ENCODE results near the gene RAPGEF5. TPM values are rescaled to one million over a fixed set of nuclear protein-coding genes. Genes with fewer than 3 reads are reported as not detected.

Gene RAPGEF5
- total and polyA plus RNA-seq, 2 experiments from 2014 or later = 0.21 TPM; not detected in 1

DNA sequence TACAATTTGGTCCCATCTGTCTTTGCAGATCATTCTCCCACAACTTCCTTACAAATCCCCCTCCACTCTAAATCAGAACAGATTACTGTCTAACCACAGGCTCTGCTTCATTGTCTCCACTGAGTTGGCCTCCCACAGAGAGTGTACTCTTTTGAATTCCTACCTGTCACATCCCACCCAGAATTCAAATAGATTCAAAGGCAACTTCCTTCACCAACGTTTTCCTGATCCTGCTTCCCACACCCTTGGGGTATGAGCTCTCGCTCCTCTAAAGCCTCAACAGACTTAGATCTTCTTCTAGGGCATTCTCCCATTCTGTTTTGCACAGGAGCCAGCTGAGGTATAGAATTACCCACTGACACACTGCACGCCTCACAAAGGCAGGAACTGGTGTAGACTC, 213.5 kb downstream of the RAPGEF5 start:
- Histone ChIP-seq H3K4me3 (no peak overlapping the region), H3K4me1 (ENCODE audit: low read depth) (peaks cover 12% of the 10 kb centered on the region), H3K27me3 (no peaks in the 10 kb centered on the region), H3K36me3 (no peaks in the 10 kb centered on the region), H3K27ac (no peak overlapping the region), H3K9me3 (ENCODE audit: low read depth) (no peaks in the 10 kb centered on the region)
- no peak for DNase-seq (ENCODE audit: low read depth in 1 of 2, low spot score in 1 of 2)
- TF ChIP-seq, protein P1, sequence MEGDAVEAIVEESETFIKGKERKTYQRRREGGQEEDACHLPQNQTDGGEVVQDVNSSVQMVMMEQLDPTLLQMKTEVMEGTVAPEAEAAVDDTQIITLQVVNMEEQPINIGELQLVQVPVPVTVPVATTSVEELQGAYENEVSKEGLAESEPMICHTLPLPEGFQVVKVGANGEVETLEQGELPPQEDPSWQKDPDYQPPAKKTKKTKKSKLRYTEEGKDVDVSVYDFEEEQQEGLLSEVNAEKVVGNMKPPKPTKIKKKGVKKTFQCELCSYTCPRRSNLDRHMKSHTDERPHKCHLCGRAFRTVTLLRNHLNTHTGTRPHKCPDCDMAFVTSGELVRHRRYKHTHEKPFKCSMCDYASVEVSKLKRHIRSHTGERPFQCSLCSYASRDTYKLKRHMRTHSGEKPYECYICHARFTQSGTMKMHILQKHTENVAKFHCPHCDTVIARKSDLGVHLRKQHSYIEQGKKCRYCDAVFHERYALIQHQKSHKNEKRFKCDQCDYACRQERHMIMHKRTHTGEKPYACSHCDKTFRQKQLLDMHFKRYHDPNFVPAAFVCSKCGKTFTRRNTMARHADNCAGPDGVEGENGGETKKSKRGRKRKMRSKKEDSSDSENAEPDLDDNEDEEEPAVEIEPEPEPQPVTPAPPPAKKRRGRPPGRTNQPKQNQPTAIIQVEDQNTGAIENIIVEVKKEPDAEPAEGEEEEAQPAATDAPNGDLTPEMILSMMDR (IDR thresholded peaks at IDR 0.05; ENCODE audit: low read depth, low read length) = no peak

DNA sequence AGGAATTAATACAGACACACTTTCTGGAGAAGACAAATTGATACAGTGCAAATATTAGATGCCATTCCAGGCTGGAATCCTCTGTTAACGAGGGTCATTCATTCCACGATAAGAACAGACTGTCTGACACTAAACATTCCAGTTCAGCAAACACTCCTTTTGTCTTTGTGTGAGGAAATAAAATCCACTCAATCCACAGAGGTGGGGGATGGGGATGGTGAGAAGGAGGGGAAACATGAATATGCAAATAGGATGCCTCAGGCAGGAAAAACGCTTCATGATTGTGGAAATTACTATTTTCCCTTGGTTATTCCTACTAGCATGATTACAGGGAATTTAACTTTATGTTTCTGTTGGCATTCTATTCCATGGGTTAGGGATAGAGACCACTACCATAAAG, 214.4 kb downstream of the RAPGEF5 start:
- no peak overlapping the region for H3K27ac ChIP-seq
- no peaks in the 10 kb centered on the region for H3K36me3 ChIP-seq
- no peak overlapping the region for H3K4me3 ChIP-seq
- no peaks in the 10 kb centered on the region for H3K27me3 ChIP-seq
- TF ChIP-seq, protein P1 (IDR thresholded peaks at IDR 0.05; ENCODE audit: low read depth, low read length) = no peak
- H3K4me1 ChIP-seq (ENCODE audit: low read depth) = peaks cover 12% of the 10 kb centered on the region
- no peak for DNase-seq (ENCODE audit: low read depth in 1 of 2, low spot score in 1 of 2)
- no peaks in the 10 kb centered on the region for H3K9me3 ChIP-seq (ENCODE audit: low read depth)

DNA sequence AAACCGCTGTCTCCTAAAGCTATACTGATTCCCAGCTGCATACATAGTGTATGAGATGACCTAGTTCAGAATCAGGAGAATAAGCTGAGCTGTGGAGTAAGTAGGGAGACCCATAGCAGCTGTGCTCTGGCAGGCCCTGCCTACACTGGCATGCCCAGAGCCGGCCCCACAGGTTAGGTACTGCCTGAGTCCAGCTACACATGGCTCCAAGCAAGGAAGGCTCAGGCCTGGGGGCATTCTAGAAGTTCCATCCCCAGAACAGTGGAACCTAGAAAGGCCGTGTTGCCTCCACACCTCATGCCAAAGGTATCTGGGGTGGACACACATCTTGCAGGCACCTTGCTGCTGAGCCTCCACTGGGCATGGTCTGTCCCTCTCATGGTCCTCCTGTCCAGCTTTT, 215.6 kb downstream of the RAPGEF5 start:
- H3K4me1 ChIP-seq (ENCODE audit: low read depth) = peaks cover 12% of the 10 kb centered on the region
- no peak overlapping the region for H3K27ac ChIP-seq
- H3K9me3 ChIP-seq (ENCODE audit: low read depth) = no peaks in the 10 kb centered on the region
- no peaks in the 10 kb centered on the region for H3K27me3 ChIP-seq
- DNase-seq (ENCODE audit: low read depth in 1 of 2, low spot score in 1 of 2) = no peak
- TF ChIP-seq, protein P1 (IDR thresholded peaks at IDR 0.05; ENCODE audit: low read depth, low read length) = no peak
- no peak overlapping the region for H3K4me3 ChIP-seq
- H3K36me3 ChIP-seq = no peaks in the 10 kb centered on the region

DNA sequence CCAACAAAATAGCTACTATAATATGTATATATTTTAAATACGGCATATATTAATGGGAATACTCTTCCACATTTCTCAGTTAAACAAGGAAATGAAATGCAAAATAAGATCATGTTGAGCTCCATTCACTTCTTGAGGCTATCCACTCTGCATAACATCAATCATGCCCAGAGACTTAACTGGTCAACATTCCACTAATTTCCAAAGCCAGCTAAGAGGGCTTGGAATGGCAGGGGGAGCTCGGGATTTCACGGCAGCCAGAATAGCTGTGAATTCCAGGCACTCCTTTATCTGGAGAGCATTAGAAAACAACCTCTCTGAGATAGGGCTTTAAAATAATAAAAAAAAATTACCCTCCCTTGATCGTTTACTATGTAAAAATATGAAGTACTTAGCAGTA, 216.4 kb downstream of the RAPGEF5 start:
- H3K4me1 ChIP-seq (ENCODE audit: low read depth) = peaks cover 12% of the 10 kb centered on the region
- H3K9me3 ChIP-seq (ENCODE audit: low read depth) = no peaks in the 10 kb centered on the region
- no peak overlapping the region for H3K27ac ChIP-seq
- H3K36me3 ChIP-seq = no peaks in the 10 kb centered on the region
- peak in 1 of 2 donors; percentile 69 for DNase-seq (ENCODE audit: low read depth in 1 of 2, low spot score in 1 of 2)
- H3K4me3 ChIP-seq = no peak overlapping the region
- H3K27me3 ChIP-seq = no peaks in the 10 kb centered on the region
- TF ChIP-seq, protein P1 (IDR thresholded peaks at IDR 0.05; ENCODE audit: low read depth, low read length) = no peak

DNA sequence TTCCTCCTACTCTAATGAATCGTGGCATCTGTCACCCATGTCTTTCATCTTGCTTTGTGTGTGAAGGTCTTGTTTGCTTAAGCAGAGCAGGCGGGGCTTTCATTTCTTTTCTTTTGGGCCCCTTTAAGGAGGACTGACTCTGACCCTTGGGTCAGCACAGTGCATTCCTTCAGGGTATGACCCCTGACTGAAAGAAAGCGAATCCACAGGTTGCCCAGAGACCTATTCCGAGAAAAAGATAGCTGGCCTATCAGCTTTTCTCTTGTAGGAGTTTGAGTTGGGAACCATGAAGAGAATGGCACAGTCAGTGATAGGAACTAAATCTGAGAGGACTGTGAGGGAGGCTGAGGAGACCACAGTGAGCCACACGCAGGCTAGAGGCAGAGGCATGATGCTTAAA, 218.1 kb downstream of the RAPGEF5 start:
- H3K27me3 ChIP-seq = no peaks in the 10 kb centered on the region
- H3K9me3 ChIP-seq (ENCODE audit: low read depth) = no peaks in the 10 kb centered on the region
- no peak overlapping the region for H3K27ac ChIP-seq
- no peak for DNase-seq (ENCODE audit: low read depth in 1 of 2, low spot score in 1 of 2)
- H3K4me1 ChIP-seq (ENCODE audit: low read depth) = peaks cover 12% of the 10 kb centered on the region
- TF ChIP-seq, protein P1 (IDR thresholded peaks at IDR 0.05; ENCODE audit: low read depth, low read length) = no peak
- no peaks in the 10 kb centered on the region for H3K36me3 ChIP-seq
- no peak overlapping the region for H3K4me3 ChIP-seq

DNA sequence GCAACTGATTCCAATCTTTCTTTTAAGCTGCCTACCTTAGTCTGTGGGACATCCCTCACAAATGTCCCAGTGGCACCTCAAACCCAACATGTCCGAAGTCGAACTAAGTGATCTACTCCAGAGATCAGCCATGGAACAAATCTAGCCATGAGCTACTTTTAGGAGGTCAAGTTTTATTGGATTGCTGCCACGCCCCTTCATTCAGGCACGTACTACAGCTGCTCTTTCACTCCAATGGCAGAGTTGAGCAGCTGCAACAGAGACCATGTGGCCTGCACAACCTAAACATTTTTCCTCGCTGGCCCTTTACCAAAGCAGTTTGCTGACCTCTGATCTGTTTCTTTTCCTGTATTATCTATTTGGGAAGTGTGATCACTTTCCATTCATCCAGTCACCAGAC, 218.8 kb downstream of the RAPGEF5 start:
- no peak overlapping the region for H3K27ac ChIP-seq
- TF ChIP-seq, protein P1 (IDR thresholded peaks at IDR 0.05; ENCODE audit: low read depth, low read length) = no peak
- H3K36me3 ChIP-seq = no peaks in the 10 kb centered on the region
- H3K4me3 ChIP-seq = no peak overlapping the region
- DNase-seq (ENCODE audit: low read depth in 1 of 2, low spot score in 1 of 2) = no peak
- peaks cover 12% of the 10 kb centered on the region for H3K4me1 ChIP-seq (ENCODE audit: low read depth)
- H3K9me3 ChIP-seq (ENCODE audit: low read depth) = no peaks in the 10 kb centered on the region
- no peaks in the 10 kb centered on the region for H3K27me3 ChIP-seq

Measured in cardiac muscle cell (in vitro differentiated cells and primary cell).